Subcutaneous abdominal adipose tissue (tissue), 5 donors: ENCODE data around the gene AMFR.

Source experiments
- H3K27ac ChIP-seq: one replicate; pipeline ENCODE4 v1.7.0; 2013; ENCODE audit warnings: low read depth, mild to moderate bottlenecking, inconsistent platforms, low read length, moderate library complexity
- H3K27me3 ChIP-seq, 5 donors: one replicate each; pipeline ENCODE4 v1.7.0; 2013; ENCODE audit warnings: low read length in 5 of 5, inconsistent platforms in 1 of 5; ENCODE audit not compliant: control insufficient read depth in 5 of 5, insufficient read depth in 4 of 5
- H3K36me3 ChIP-seq, 5 donors: one replicate each; pipeline ENCODE4 v1.7.0; 2013; ENCODE audit warnings: low read length in 5 of 5; ENCODE audit not compliant: control insufficient read depth in 5 of 5, insufficient read depth in 5 of 5
- H3K4me1 ChIP-seq, 5 donors: one replicate each; pipeline ENCODE4 v1.7.0; 2013; ENCODE audit warnings: low read length in 5 of 5, mild to moderate bottlenecking in 3 of 5, moderate library complexity in 1 of 5; ENCODE audit not compliant: control insufficient read depth in 5 of 5, insufficient read depth in 5 of 5
- H3K4me3 ChIP-seq, 5 donors: one replicate each; pipeline ENCODE4 v1.7.0; 2013; ENCODE audit warnings: low read length in 5 of 5, low read depth in 1 of 5
- H3K9ac ChIP-seq, 5 donors: one replicate each; pipeline ENCODE4 v1.7.0; 2013; ENCODE audit warnings: low read length in 5 of 5, mild to moderate bottlenecking in 4 of 5, moderate library complexity in 3 of 5
- H3K9me3 ChIP-seq, 5 donors: one replicate each; pipeline ENCODE4 v1.7.0; 2013; ENCODE audit warnings: low read length in 5 of 5; ENCODE audit not compliant: control insufficient read depth in 5 of 5
- donor health status: healthy.
- donor health status: healthy.
- donor health status: healthy.
- donor health status: healthy.
- donor health status: healthy.

AMFR gene

DNA sequence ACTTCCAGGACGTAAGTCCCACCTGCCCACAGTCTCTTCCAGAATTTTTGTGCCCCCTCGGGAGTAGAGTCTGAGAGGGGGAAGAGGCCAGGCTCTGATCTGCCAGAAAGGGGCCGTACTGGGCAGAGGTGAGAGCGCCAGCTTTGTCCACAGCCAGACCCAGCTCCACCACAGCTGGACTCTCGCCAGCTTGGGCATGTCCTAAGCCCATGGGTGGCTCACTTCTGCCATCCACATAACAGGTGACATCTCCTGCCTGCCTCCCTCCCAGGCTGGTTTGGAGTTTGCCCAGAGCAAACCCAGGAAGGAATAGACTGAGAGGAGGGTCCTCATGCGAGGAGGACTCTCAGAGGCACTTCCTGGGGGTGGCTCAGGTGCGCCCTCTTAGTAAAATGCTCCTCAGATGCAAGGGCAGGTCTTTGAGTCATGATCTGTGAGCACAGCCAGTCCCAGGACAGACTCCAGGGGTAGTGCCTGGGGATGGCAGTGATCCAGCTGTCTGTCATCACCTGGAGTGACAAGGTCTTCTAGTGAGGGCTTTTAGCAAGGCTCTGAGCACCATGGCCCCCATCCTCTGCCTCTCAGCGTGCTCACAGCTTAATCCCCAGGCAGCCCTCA lies 89.2 kb downstream of the AMFR start:
- Histone ChIP-seq H3K4me1 (no peaks in the 10 kb centered on the region), H3K4me3 (no peak overlapping the region), H3K9me3 (no peaks in the 10 kb centered on the region), H3K9ac (no peak overlapping the region), H3K27ac (no peak overlapping the region), H3K36me3 (no peaks in the 10 kb centered on the region), H3K27me3 (no peaks in the 10 kb centered on the region)

DNA sequence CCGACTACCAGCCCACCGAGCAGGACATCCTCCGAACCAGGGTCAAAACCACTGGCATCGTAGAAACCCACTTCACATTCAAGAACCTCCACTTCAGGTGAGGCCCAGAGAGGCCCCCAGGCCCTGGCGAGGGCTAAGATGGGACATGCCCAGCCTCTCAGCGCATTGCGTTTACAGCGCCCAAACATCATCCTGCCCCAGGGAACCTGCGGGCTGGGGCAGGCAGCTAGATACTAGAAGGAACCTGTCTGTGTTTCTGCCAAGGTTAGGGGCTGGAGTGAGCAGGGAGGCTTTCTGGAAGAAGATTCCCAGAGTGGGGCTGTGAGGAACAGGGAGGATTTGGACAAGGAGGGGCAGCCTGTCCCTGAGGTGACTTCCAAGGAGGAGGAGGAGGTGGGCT lies 90.6 kb downstream of the AMFR start:
- Histone ChIP-seq H3K4me1 (no peaks in the 10 kb centered on the region), H3K9ac (no peak overlapping the region), H3K27ac (no peak overlapping the region), H3K9me3 (no peaks in the 10 kb centered on the region), H3K27me3 (no peaks in the 10 kb centered on the region), H3K4me3 (no peak overlapping the region), H3K36me3 (no peaks in the 10 kb centered on the region)

DNA sequence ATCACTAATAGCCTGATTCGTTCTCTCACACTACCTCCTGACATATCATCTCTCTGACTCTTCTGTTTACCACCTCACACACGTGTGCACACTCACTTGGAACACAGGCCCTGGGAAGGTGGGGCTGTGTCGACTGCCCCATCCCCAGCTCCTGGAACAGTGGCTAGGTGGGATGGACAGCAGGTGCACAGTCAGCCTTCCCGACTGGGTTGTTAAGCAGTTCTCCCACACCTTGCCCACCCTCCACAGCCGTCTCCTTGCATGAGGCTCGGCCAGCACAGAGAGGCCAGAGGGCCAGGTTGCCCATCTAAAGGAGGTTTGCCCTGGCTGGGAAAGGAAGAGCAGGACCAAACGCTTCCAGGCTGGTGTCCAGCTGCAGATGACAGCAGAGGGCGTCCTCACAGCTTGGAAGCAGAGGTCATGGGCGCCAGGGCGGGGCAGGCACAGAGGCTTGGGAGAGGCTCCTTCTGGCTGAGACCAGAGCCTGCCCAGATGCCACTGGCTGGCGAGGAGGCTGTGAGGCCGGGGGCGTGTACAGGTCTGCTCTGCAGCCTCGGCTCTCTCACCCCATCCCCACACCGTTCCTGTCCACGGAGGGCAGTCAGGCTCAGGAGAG lies 92.8 kb downstream of the AMFR start:
- Histone ChIP-seq H3K27me3 (no peaks in the 10 kb centered on the region), H3K4me3 (no peak overlapping the region), H3K36me3 (no peaks in the 10 kb centered on the region), H3K9ac (no peak overlapping the region), H3K4me1 (no peaks in the 10 kb centered on the region), H3K9me3 (no peaks in the 10 kb centered on the region), H3K27ac (no peak overlapping the region)

DNA sequence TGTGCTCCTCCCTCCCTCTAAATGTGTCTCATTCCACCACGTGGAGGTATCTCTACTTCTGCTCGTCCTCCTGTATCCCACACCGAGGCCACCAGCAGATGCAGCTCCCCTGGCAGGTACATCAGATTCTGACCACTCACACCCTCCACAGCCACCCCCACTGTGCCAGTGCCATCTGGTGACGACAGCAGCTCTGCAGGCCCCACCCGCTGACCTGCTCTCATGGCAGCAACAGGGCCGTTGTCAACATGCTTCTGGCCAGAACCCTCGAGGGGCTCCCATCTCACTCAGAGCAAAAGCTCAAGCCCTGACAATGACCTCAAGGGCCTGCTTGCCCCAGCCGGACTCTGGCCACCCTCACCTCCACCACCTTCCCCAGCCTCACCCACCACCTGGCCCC lies 93.4 kb downstream of the AMFR start:
- Histone ChIP-seq H3K4me1 (no peaks in the 10 kb centered on the region), H3K9me3 (no peaks in the 10 kb centered on the region), H3K36me3 (no peaks in the 10 kb centered on the region), H3K4me3 (no peak overlapping the region), H3K27ac (no peak overlapping the region), H3K27me3 (no peaks in the 10 kb centered on the region), H3K9ac (no peak overlapping the region)

DNA sequence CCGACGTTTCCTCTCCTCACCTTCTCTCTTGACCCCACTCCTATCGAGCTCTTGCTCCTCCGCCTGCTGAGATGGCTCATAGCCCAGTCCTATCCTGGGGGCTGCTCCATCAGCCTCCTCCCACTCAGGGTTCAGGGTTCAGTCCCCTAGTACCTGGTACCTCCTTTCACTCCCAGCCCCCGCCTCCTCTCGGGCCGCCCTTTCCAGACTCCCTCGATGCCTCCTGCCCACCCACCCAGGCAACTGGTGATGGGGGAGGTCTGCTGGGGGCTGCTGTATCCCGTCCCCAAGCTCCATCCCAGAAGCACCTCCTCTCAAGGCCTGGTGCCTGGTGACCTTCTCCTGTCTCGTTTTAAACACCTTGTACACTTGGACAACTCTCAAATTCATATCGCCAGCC lies 93.9 kb downstream of the AMFR start:
- Histone ChIP-seq H3K4me3 (no peak overlapping the region), H3K4me1 (no peaks in the 10 kb centered on the region), H3K9me3 (no peaks in the 10 kb centered on the region), H3K36me3 (no peaks in the 10 kb centered on the region), H3K9ac (no peak overlapping the region), H3K27me3 (no peaks in the 10 kb centered on the region), H3K27ac (no peak overlapping the region)

DNA sequence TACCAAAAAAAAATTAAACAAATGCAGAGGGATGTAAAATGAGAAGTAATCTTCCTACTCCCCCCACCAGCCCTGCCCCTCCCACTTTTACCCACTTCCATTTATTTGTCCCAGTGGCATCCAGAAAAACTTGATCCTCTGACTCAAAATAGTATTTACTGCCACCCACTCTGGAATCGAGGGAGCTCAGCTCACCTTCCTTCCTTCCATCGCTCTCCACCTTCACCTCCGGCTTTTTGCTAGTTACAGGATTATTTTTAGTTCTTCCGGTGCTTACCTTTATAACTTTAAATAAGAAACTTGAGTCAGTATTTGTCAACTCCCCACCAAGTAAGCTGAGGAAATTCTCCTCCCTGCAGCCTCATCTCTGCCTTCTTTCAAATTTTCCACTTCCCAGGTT lies 94.9 kb downstream of the AMFR start:
- H3K27me3 ChIP-seq = no peaks in the 10 kb centered on the region
- H3K9ac ChIP-seq = no peak overlapping the region
- H3K27ac ChIP-seq = no peak overlapping the region
- H3K4me1 ChIP-seq = no peaks in the 10 kb centered on the region
- no peaks in the 10 kb centered on the region for H3K36me3 ChIP-seq
- no peak overlapping the region for H3K4me3 ChIP-seq
- no peaks in the 10 kb centered on the region for H3K9me3 ChIP-seq

DNA sequence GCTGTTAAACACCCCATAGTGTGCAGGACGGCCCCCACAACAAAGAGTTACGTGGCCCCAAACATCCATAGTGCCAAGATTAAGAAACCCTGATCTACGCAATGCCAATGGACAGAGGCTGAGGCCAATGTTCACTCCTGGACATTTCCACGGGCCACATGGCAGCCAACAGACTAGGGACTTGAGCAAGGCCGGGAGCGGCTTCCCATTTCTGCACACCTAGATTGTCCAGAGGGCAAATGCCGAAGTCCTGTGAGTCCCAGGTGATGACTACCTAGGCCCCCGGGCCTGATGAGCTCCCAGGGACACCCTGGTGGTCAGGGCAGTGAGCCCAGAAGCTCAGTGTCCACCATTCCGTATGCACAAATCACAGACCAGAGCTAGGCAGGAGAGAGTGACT lies 95.5 kb downstream of the AMFR start:
- H3K27ac ChIP-seq = no peak overlapping the region
- H3K4me1 ChIP-seq = no peaks in the 10 kb centered on the region
- H3K9ac ChIP-seq = no peak overlapping the region
- no peaks in the 10 kb centered on the region for H3K9me3 ChIP-seq
- H3K4me3 ChIP-seq = no peak overlapping the region
- H3K27me3 ChIP-seq = no peaks in the 10 kb centered on the region
- no peaks in the 10 kb centered on the region for H3K36me3 ChIP-seq

DNA sequence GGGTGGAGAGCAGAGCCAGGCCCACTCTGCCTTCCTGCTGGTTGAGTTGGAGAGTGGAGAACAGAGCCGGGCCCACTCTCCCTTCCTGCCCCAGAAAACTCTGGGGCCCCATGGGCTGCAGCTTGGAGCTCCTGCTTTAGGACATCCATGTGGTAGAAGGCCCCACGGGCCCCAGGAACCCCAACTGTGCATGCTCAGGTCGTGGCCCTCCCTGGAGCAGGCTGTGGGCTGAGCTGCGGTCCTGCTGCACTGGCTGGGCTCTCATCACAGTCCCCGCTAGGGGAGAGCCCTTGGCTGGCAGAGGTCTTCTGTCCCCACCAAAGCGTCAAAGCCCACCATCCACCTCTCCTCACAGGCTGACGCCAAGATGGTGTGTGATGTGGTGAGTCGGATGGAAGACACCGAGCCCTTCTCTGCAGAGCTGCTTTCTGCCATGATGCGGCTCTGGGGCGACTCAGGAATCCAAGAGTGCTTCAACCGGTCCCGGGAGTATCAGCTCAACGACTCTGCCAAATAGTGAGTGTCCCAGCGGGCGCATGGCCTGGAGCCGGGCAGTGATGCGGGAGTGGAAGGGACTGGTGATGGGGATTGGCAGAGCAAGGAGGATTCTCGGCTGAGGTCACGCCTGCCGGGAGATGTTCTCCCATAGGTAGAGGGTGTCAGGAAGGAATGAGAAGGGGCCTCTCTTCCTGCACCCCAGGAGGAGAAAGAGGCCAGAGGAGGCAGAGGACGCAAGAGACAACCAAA lies 96.9 kb downstream of the AMFR start:
- H3K4me3 ChIP-seq = no peak overlapping the region
- no peaks in the 10 kb centered on the region for H3K4me1 ChIP-seq
- H3K27ac ChIP-seq = no peak overlapping the region
- H3K36me3 ChIP-seq = no peaks in the 10 kb centered on the region
- H3K9me3 ChIP-seq = no peaks in the 10 kb centered on the region
- no peaks in the 10 kb centered on the region for H3K27me3 ChIP-seq
- H3K9ac ChIP-seq = no peak overlapping the region

DNA sequence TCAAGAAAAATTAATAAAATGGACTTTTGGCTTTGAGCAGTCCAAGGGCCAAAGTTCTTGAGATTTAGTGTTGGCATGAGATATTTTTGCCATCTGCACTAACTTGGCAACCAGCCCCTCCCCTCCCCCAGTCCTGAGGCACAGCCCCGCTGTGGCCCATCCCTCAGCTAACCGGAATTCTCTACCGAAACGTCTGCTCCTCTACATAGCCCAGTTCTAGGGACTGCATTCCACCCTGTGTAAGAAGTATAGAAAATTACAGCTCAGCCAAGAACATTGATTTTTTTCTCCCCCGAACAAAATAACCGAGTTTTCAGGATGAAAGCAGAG lies 97.5 kb downstream of the AMFR start:
- Histone ChIP-seq H3K4me3 (no peak overlapping the region), H3K9ac (no peak overlapping the region), H3K27ac (no peak overlapping the region), H3K36me3 (no peaks in the 10 kb centered on the region), H3K4me1 (no peaks in the 10 kb centered on the region), H3K9me3 (no peaks in the 10 kb centered on the region), H3K27me3 (no peaks in the 10 kb centered on the region)

DNA sequence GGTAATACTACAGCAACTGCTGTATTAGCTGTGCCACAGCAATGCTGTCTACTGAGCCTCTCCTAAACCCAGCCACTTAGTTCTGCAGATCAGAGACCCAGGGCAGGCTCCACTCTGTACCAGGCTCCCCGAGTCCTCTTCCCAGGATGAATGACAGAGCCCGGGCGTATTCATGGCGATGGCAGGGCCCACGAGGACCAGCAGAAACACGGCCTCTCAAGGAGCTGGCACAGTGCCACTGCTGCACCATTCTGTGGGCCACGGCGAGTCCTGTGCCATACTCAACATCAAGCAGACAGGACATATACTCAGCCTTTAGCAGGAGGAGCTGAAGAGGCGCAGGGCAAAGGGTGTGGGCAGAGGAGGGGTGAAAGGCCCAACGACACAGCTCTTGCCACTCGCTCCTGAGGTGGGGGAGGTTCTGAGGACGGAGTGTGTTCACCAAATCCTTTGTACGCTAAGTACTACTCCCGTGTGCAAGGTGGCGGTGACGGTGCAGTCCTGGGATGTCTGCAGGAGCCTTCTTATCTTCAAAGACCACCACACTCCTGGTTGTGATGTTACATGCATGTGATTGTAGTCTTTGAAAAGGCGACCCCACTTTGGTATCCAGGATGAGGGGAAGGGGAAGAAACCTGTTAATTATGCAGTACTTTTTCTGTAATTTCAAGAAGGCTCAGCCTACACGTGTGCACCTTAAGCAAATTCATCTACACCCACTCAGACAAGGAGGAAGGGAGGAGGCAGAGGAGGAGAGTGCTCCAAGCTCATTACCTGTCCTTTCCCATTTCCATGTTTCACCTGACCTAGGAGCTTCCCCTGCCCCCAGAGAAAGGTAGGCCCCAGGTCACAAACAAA lies 98.0 kb downstream of the AMFR start:
- H3K9ac ChIP-seq = no peak overlapping the region
- no peaks in the 10 kb centered on the region for H3K4me1 ChIP-seq

More for the DNA sequence above, 98.0 kb downstream of the AMFR start:
- Histone ChIP-seq H3K9me3 (no peaks in the 10 kb centered on the region), H3K27me3 (no peaks in the 10 kb centered on the region), H3K27ac (no peak overlapping the region), H3K4me3 (no peak overlapping the region), H3K36me3 (no peaks in the 10 kb centered on the region)
